Cardiac fibroblast (primary cell): ENCODE data around the gene HIGD1A.

ENCODE experiments used
- DNase-seq, 2 donors: peaks; one replicate each; pipeline versions ENCODE4 v3.0.0 to v3.0.0-alpha.2; 2010; ENCODE audit warnings: low read depth in 2 of 2
- H3K4me3 ChIP-seq, 2 donors: replicated peaks in 1 of 2; 1 replicate in 1 of 2; 2 replicates in 1 of 2; pipeline ENCODE4 v1.5.1; 2011; ENCODE audit warnings: low read depth in 2 of 2, low read length in 2 of 2, mild to moderate bottlenecking in 2 of 2, moderate library complexity in 1 of 2
- CTCF ChIP-seq: IDR thresholded peaks from one replicate; pipeline ENCODE4 v1.5.1; 2011; ENCODE audit warnings: low read depth, mild to moderate bottlenecking, low read length, inconsistent platforms

The HIGD1A gene

DNA sequence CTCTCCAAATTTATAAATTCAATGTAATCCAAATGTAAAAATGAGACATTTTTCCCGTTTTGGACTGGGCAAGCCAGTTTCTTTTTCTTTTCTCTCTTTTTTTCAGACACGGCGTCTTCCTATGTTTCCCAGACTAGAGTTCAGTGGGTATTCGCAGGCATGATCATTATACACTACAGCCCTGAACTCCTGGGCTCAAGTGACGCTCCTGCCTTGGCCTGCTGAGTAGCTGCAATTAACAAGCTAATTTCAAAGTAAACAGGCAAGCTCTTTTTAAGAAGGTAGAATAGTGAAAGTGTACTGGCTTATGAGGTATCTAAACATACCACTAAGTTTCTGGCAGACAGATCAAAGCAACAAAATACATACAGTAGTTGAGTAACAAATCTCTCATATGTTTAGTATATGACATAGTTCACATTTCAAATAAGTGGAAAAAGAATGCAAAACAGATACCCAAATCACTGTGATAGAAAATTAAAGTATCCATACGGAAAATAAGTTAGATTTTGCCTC lies 13.5 kb downstream of the HIGD1A start:
- H3K4me3 ChIP-seq, result no peak overlapping the region
- no peak for DNase-seq
- TF ChIP-seq CTCF, result no peak

- no peak for DNase-seq
- TF ChIP-seq CTCF, result no peak
- no peak overlapping the region for H3K4me3 ChIP-seq
Observed at GRCh38 chr3:42786631-42787030, 17.7 kb downstream of the HIGD1A start.

DNA sequence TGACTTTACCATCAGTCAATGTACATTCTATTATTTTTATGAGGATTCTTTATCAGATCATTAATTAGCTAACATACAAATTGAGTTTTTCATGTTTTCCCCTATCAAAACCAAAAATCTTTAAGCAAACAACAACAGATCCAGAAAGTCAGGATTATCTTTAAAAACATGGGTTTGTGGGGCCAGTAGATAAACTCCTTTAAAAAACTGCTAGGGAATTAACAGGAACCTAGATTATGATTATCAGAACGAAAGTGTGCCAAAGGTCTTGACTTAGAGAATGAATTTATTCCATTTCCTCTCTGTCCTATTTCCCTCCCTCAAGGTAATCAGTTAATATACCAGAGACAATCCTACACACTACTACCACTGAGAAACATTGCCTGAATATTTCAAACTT lies 18.1 kb downstream of the HIGD1A start:
- TF ChIP-seq CTCF, result no peak
- no peak overlapping the region for H3K4me3 ChIP-seq
- DNase-seq, result no peak

DNA sequence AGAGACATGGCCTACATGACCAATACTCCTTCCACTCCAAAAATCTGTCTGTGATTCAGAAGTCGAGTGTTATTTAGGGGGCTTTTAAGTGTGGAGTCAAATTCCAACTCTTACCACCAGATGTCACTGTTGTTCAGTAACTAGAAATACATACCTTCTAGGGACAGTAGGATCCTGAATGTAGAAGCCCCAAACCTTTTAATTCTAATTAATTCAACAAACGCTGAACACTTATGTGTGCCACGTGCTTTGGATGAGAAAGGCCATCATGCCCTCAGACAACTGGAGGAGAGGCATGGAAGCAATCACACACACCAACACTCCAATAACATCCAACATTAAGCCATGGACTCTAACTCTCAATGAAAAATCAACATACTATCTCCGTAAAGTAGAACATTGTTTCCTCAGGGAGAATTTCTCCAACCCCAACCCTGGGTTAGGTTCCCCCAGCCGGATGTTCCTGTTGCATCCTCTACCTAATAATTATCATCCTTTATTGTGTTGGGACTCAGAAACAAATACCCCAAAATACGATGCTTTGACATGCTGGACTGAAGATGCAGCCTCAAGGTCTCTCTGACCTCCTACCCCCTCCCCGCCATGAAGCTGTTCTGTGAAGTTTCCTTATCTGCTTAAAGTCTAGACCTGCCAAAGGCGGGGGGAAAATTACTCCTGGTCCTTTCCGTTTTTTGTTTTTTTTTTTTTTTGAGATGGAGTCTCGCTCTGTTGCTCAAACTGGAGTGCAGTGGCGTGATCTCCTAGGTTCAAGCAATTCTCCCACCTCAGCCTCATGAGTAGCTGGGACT lies 23.2 kb downstream of the HIGD1A start:
- no peak overlapping the region for H3K4me3 ChIP-seq
- TF ChIP-seq CTCF, result peak; percentile 65
- peak; percentile 87 to 92 for DNase-seq

DNA sequence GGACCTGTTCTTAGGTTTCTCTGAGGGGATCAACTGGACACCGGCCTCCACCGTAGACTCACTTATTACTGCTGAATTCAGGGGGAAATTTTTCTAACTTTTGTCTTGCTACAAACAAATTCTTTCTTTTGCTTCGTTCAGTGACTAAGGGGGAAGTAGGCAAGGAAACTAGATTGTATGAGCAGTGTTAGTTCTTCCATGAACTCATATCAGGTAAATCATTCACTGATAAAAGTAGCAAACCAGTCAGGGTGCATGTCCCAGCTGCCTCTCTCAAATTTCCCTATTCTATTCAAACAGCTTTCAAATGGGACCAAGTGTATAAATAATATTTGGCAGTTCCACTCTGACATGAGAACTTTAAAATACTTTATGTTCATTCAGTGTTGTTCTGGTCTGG lies 23.9 kb downstream of the HIGD1A start:
- DNase-seq, result peak in 1 of 2 donors; percentile 8
- TF ChIP-seq CTCF, result no peak
- no peak overlapping the region for H3K4me3 ChIP-seq

DNA sequence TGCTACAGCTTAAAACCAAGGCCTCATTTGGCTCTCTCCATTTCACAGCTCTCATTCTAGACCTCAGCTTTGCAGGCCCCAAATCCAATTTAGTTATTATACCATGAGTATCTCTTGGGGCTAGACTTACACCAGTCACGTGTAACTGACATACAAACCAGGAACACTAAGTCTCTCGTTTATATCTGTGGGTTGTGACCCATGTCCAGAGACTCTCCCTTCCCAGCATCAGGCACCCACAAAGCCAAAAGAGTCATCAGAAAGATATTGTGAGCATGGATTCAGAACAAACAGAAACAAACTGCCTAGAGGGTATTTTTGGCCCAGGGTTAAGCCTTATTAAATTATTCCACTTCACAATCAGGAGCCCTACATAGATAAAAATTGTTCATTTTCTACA lies 25.6 kb downstream of the HIGD1A start:
- peak; percentile 77 to 87 for DNase-seq
- H3K4me3 ChIP-seq, result no peak overlapping the region
- no peak for TF ChIP-seq CTCF
